ENCODE measurements around the gene SLC26A1.
"Not testable (repeated sequence)": the region's sequence is repeated elsewhere in the genome, so short reads cannot be mapped to it uniquely, and the experiment has no call there.

The SLC26A1 gene

GRCh38 chr4:982814-983213 lies 10.4 kb downstream of the SLC26A1 start:
- no peak for DNase-seq

DNA sequence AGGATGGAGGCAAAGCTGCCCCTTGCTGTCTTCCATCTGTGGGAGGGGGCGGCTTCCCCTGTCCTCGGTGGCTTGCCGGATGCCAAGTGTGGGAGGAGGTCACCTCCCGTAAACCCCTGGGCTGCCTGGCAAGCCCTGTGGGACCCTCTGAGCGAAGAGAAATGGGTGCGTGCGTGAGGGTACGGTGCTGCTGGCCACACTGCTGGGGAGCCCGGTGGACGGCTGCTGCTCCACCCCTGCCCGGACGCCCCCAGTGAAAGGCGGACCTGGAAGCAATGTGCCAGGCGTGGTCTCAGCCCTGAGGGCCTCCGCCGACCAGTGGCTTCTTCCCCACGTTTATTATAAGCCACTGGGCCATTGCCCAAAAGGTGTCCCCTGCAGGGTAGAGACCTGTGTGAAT lies 10.9 kb downstream of the SLC26A1 start:
- DNase-seq = no peak

DNA sequence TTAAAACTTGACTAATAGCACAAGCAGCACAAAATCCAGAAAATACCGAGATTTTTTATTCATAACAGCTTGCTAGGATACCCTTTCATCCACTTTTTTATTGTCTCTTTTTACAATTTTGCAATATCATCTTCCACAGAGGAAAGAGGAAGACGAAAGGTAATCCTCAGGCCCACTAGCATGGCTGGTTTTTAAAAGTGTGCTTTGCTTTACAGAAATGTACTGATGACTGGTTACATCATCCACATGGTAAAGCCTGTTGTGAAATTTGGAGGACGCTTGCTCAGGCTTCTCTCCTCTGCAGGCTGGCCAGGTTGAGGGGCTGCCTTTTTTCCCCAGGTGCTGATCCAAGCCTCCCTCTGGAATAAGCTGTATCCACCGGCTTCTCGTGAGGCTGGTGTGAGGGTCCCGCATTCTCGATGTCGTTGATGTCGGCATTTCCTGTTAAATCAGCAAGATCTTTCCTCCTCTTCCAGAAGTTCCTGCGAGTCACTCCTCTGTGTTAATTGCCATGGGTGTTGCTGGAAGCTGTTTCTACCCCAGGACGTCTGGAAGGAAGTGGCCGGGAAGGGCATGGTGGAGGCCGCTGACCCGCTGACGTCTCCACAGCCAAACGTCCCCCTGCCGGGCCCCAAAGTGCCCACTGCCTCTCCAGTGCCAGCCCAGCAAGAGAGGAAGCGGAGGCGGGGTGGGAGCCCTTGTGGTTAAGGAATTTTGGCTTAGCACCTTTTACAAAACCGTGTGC lies 14.1 kb downstream of the SLC26A1 start:
- peak; percentile 69 to 88 (median 82) for DNase-seq

- not testable (repeated sequence) for DNase-seq
These were observed 17.2 kb downstream of the SLC26A1 start for GRCh38 chr4:976016-976415.

GRCh38 chr4:974668-975067 lies 18.5 kb downstream of the SLC26A1 start:
- DNase-seq = no peak

GRCh38 chr4:973431-974397 lies 19.5 kb downstream of the SLC26A1 start, which contains the start of gene DGKQ:
Gene DGKQ, minus strand, starts transcription at chr4:973569. Its CDS starts 87 bp downstream, at chr4:973482.
- DNase-seq = peak; percentile 93 to 99 (median 96)

DNA sequence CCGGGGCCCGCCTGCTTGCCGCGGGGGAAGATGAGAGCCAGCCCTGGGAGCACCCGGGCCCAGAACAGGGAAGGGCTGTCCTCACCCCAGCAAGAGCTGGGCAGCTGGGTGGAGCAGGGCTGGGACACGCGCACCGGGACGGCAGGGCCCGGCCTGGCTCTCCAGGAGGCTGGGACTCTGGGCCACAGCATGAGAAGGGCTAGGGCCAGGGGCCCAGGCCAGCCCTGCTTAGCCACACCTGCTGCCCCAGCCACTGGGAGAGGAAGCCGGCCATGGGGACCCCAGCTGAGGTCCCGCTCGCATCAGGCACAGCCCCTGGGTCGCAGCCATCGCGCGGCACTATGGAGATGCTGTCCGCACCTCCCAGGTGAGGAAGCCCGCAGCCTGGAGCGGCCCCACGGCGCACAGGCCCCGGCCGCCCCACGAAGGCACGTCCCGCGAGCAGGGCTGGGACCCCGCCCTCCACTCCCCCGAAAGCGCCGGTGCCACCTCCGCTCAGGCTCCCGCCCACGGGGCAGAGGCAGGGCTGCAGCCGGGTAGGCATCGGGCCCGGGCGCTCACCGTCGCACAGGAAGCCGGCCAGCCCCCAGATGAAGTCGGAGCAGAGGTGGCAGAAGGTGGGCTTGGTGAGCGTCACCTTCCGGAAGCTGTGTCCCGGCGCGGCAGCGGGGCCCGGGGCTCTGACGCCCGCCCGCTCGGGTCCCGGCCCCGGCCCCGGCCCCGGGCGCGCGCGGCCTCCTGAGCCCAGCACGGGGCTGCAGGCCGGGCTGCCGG lies 20.4 kb downstream of the SLC26A1 start:
- peak; percentile 29 to 65 (median 44) for DNase-seq

DNA sequence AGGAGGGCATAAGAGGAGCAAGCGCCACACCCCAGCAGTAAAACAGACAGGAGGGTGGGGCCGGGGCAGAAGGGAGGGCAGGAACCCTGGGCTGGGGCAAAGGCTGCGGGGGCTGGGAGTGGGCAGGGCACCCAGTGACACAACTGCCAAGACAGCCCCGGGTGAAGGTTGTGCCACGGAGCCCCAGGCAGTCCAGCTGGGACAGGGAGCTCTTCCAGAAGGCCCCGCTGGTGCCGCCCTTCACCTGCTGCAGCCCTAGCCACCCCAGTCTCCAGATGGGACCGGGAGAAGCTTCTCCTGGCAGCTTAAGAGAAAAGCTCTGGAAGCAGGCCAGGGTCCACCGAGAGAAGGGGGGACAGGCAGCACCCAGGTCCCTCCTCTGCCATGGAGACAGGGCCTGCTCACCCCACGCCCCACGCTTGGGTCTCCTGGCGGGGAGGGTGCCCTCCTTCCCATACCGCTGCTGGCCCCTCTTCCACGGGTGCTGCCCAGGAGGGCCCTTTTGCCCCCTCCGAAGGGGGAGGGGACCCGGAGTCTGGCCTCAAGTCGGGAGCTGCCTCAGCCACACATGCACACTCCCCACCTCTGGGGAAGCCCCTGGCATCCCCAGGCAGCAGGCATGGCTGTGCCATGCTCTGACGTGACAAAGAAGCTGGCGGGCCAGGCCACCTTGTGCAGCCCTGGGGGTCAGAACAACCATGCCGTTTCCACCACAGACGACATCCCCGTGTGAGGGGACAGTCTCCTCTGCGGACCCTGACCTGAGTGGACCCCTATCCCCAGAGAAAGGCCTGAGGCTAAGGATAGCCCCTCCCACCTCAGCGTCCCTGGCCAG lies 21.3 kb downstream of the SLC26A1 start:
- no peak for DNase-seq

- DNase-seq = no peak
These were observed 22.2 kb downstream of the SLC26A1 start for GRCh38 chr4:970854-971520.

GRCh38 chr4:970046-970745 lies 23.0 kb downstream of the SLC26A1 start:
- DNase-seq = peak in 3 of 4 experiments; percentile 16 to 41 (median 23)

DNA sequence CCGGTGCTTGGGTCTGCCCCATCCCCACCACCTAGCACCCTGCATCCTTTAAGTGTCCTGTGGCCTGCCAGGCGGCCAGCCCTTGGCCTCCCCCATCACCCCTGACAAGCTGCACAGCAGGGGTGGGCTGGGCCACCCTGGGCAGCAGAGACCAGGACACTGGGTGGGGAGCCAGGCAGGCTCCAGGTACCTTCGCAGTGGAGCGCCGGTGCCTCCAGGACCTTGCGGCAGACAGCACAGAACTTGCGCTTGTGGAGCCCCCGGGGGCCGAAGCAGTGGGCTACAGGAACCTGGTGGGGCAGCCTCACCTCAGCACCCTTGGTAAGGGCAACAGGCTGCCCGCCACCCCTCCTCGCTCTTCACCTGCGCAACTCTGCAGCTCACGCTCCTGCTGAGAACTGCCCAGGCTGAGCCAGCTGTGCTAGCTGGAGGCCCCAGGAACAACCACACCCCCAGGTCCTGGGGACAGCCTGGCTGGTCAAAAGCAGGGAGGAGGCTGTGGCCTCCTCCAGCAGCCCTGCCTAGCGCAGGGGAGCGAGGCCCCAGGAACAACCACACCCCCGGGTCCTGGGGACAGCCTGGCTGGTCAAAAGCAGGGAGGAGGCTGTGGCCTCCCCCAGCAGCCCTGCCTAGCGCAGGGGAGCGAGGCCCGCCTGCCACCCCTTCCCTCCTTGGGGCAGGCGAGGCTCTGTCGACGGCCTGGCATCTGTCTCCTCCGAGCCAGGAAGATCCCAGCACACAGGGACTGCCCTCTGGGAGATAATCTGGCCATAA lies 24.4 kb downstream of the SLC26A1 start:
- DNase-seq = no peak

- DNase-seq = no peak
These were observed 25.0 kb downstream of the SLC26A1 start for GRCh38 chr4:968221-968620.

DNA sequence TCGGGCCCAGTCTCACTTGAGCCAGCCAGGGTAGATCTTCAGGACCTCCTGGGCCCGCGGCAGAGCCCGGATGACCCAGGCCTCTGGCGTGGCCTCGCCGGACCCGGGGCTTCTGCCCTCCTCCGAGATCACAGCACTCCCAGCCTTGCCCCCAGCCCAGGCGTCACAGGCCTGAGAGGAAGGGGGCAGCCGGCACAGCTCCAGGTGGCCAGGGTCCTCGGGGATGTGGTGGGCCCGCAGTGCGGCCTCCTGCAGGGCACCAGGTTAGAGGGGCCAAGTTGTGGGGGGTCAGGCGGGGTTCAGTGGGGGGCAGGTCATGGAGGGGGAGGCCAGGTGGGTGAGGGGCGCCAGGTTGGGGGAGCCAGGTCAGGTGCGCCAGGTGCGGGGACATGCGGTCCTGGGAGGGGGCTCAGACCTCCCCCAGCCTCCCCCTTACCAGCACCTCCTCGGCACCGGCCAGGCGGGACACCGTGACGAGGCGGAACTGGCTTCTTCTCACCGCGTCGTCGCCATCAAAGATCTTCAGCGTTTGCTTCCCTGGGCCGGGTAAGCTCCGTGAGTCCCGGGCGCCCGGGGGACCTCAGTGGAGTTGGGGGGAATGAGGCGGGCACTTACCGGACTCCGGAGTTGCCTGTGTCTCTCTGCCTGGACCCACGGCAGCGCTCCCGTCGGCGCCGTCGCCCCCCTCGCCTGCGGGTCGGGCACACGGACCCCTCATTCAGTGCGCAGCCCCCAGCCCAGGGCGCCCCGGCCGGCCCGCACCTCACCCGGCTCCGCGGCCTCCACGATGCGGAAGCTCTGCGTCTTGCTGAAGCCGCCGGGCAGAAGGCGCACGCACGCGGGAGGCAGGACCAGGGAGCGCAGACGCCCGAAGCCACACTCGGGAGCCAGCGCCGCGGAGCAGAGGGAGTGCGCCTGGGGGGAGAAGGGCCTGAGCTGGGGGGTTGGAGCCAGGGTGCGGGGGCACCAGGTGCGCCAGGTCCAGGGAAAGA lies 25.8 kb downstream of the SLC26A1 start:
- DNase-seq = peak in 3 of 4 experiments; percentile 32 to 52 (median 35)

DNA sequence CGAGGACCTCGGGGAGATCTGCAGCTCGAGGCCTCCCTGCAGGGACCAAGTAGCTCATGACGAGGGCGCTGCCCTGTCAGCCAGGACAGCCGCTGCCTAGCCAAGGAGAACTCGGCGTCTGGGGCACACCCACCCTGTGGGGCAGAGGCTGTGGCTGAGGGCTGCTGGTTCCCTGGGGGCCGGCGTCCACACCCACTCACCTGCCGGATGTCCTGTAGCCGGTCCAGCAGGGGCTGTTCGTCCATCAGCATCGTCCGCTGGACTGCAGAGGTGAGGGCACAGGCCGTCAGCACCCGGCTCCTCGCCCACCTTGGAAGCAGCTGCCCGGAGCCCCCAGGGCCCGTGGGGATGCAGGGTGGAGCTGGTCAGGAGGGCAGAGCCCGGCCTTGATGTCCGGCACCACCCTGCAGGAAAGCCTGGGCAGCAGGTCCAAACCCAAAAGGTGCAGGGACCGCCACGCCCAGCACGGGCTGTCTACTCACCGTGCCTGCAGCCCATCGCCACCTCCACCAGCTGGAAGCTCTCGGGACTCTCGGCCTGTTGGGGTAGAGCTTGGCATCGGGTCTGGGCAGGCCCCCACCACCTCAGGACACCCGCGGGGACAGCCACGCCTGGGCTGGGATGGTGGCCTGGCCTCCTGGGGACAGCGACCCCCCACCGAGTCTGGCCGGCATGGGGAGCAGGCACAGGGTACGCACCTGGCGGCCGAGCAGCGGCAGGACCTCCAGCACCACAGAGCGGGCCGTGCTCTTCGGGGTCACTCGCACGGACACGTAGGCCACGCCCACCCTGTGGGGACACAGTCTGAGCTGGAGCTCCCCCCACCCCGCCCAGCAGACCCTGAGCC lies 26.7 kb downstream of the SLC26A1 start:
- DNase-seq = no peak

DNA sequence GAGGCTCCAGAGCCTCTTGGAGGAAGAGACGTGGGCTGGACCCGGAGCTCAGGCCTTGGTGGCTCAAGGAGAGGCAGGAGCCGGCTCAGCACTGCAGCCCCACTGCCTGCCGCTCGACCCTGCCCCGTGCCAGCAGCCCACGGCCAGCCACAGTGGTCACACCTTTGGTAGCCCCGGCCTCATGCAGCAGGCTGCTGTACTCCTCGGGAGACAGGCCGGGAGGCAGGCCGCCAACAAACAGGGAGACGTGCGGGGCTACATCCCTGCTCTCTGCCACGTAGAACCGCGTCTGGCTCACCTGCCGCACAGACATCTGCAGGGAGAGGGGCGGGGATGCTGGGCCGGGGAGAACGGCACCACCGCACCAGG lies 27.5 kb downstream of the SLC26A1 start:
- DNase-seq = no peak

DNA sequence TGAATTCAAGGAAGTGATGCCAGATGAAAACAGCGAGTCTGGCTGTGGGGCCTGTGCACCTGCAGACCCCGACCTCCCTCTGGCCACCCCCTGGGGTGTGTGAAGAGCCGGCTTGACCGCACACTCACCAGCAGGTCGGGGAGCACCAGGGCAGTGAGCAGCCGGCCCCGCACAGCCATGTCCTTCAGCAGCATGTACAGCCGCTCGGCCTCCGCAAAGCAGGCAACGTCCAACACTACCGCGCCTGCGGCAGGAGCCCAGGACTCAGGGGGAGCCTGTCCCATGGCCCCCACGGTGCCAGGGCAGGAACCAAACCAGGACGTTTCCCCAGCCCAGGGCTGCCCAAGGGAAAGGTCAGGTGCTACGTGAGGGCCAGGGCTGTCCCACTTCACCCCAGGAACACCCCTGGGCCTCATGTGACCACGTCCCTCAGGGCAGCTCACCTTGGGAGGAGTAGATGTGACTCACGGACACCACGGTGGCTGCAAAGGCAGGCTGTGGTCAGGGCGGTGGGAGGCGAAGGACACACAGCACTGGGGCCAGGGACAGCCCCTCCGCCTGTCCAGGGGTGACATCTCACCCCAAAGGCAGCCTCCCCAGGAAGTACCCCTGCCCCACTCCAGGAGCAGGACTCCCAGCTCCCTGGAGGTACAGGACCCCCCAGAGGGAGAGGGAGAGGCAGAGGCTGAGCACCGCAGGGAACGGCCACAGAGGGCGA lies 28.0 kb downstream of the SLC26A1 start:
- DNase-seq = no peak
